Jurkat, Clone E6-1 (cell line): ENCODE data around the gene HNF1B.
A peak's percentile ranks its signal among the peaks of the same experiment; 100 is the strongest.

Experiments used
- DNase-seq: peaks from one replicate; pipeline ENCODE4 v3.0.0-alpha.2; 2011; ENCODE audit warnings: low read depth, low spot score
- H3K4me3 ChIP-seq: 2 replicates; pipeline ENCODE4 v1.5.1; 2011; ENCODE audit warnings: mild to moderate bottlenecking, low read length, control low read depth, moderate library complexity

The HNF1B gene

DNA sequence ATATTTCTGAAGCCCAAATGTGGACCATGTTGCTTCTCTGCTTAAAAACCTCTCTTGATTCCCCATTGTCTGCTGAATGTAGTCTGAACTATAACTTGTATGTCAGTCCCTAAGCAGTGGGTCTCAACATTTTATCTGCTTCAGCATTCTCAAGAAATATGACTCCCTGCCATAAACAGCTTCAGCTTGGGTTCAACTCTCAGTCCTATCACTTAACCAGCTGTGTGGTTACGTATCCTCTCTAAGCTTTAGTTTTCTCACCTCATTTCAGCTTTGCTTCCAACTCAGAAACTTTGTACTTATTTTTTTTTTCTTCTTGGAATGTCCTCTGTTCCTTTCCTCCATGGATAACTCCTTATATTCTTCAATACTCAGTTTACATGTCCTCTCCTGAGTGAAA is 97.0 kb downstream of the HNF1B start:
- no peak overlapping the region for H3K4me3 ChIP-seq
- DNase-seq = no peak

- no peak for DNase-seq
- H3K4me3 ChIP-seq = peak overlapping the region; percentile 96
Observed at GRCh38 chr17:37643869-37644268, 101.0 kb downstream of the HNF1B start.

DNA sequence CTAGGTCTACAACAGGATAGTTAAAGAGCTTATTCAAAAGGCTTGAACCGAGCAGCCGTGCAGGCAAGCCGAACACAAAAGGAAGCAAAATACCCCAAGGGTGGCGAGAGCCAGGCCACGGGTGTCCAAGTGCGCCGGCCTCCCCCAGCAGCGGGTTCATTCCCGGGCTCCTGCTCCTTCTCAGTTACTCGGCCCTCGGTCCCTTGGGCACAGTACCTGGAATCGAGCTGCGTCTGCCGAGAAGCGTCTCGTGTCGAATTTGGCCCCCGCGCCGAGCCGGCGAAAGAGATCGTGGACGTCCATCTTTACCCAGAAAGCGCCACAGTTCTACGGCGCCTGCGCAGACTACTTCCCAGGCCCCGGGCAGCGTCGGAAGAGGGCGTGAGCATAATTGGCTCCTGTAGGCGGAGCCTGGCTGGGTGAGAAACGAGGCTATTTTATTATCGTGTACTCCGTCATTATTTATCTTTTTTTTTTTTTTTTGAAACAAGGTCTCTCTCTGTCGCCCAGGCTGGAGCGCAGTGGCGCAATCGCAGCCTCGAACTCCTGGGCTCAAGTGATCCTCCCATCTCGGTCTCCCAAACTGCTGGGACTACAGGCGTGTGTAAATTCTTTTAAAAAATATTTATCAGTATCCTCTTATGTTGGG is 101.6 kb downstream of the HNF1B start, which contains the start of gene DDX52:
Gene DDX52, minus strand, starts transcription at position 329 of the 649 bp plus-strand sequence. Its CDS starts 26 bp downstream, at position 303.
- peak; percentile 82 for DNase-seq
- peak within 1 kb of the TSS; percentile 96 for H3K4me3 ChIP-seq

DNA sequence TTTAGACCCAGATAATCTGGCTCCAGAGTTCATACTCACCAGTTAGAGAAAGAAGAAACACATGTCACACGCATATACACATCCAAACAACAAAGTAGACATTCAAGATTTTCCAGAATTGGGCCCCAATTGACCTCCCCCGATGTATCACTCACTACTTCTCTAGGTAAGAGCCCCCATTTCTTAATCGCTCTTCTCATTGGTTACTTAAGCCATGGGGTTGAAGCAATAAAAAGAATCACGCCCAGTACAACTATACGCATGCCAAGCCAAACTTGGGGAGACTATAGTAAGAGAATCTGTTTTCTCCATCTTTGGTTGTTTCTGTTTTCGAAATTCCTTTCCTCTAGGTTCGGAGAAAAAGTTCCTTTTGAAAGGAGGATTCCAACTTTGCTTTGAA is 102.2 kb downstream of the HNF1B start:
- DNase-seq = peak; percentile 12
- peak overlapping the region; percentile 96 for H3K4me3 ChIP-seq

DNA sequence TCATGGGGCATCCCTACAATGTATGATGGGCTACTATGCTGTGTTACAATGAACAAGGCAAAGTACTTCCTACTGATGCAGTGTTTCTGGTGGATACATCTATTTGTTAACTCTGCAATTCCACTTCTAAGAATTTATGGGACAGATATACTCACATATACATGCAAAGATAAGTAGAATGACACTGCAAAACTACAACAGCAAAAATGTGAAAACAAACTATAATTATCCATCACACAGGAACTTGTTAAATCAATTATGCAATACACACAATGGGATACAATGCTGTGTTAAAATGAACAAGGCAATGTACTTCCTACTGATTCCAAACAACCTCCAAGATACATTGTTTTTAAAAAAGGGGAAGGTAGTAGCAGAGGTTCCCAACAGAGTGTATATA is 104.8 kb downstream of the HNF1B start:
- no peak overlapping the region for H3K4me3 ChIP-seq
- no peak for DNase-seq

- no peak overlapping the region for H3K4me3 ChIP-seq
- DNase-seq = no peak
Observed at GRCh38 chr17:37637956-37638355, 106.9 kb downstream of the HNF1B start.
